ENCODE measurements around the gene RCBTB2.
"Not testable (repeated sequence)": the region's sequence is repeated elsewhere in the genome, so short reads cannot be mapped to it uniquely, and the experiment has no call there.

RCBTB2 gene

GRCh38 chr13:48532506-48533499 lies at the start of gene RCBTB2:
RCBTB2 (minus strand) TSS chr13:48533080; CDS start chr13:48521939, 11,141 bp downstream.
- DNase-seq = peak; percentile 71

DNA sequence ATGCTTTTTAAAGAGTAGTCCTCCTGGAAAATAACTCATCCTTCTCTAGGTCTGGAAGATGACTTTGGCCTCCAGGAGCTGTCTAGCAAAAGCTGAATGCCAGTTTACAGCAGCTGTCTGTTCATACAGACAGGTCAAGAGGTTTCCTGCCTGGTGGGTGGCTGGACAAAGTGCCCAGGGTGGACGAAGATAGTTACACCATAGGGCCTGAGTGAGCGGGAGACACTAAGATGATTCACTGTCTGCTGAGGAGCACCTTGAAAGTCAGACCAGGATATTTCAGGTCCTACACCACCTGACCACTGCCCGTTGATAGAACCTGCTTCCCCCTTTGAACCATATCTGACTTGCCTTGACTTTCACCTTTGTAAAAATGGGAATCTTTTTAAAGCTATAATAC lies 49.2 kb upstream of the RCBTB2 start:
- no peak for DNase-seq

DNA sequence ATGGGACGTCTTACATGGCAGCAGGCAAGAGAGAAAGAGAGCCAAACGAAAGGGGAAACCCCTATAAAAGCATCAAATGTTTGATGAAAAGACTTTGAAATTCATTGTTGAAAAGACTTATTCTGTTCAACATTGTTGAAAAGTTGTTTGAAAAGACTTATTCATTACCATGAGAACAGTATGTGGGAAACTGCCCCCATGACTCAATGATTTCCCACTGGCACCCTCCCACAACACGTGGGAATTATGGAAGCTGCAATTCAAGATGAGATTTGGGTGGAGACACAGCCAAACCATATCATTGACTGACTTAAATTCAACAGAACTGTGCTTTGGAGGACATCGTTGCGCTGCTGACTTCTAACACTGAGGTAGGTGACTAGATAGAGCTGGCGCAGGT lies 48.0 kb upstream of the RCBTB2 start:
- no peak for DNase-seq

GRCh38 chr13:48580185-48580803 lies 47.4 kb upstream of the RCBTB2 start:
- DNase-seq = no peak

DNA sequence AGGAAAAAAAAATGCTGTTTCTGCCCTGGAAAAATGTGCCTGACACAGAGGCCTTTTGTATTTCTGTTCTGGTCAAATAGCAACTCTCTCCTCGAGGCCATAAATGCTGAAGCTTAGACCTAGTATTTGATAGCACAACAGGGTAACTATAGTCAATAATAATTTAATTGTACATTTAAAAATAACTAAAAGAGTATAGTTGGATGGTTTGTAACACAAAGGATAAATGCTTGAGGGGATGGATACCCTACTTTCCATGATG lies 47.0 kb upstream of the RCBTB2 start:
- DNase-seq = not testable (repeated sequence)

DNA sequence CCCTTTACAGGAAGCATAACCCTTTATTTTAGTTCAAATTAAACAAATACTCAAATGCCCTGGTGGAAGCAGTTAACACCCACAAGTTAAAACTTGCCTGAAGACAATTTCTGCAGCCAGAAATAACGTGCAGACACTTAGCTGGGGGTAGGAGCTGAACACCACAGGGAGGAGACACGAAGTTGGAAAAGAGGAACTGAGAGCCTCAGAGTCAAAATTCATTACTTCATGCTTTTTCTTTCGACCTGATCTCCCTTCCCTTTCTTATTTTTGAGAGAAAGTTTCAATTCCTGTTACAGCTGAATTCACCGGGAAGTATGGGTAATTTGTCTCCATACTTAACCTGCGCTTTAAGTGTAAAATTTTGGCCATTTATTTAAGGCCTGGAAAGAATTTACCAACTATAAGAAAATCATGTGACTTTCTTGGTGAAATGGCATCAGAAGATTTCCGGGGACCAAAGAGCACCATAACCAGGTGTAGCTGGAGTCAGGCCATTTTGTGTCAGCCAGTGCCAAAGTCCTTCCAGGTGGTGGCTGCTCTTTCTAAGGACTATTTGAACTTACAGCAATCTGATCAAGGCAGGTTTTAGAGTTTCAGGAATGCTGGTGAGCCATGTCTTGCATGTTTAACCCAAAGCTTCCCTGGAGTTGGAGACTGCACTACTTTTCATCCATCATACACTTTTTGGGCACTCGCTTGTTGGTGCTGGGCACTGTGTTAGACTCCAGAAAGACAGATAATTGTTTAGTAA lies 46.5 kb upstream of the RCBTB2 start:
- no peak for DNase-seq

DNA sequence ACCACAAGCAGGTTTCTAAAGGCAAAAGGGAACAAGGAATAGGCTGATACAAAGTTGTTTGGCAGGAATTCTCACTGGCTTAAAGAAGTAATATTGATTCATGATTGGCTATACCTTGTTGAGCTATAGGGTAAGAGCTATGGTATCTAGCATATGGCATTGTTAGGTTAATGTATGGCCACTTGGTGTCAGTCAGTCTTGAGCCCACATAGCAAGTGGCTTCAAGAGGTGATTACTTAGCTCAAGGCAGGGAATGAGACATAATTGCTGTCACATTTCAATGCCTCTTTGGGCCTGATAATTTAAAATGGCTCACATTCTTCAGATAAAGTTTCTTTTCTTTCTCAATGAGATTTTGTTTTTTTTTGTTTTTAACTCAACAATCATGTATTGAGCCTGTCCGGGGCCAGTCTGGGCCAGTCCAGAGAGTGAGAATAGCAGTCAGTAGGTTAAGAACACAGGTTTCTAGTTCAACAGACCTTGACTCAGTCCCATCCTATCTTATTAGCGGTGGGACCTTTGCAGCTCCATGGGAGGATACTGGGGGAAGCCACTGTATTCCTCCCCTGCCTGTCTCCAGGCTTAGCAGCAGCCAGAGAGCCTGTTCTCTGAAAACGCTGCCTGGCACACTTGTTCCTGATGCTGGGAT lies 45.8 kb upstream of the RCBTB2 start:
- DNase-seq = no peak

DNA sequence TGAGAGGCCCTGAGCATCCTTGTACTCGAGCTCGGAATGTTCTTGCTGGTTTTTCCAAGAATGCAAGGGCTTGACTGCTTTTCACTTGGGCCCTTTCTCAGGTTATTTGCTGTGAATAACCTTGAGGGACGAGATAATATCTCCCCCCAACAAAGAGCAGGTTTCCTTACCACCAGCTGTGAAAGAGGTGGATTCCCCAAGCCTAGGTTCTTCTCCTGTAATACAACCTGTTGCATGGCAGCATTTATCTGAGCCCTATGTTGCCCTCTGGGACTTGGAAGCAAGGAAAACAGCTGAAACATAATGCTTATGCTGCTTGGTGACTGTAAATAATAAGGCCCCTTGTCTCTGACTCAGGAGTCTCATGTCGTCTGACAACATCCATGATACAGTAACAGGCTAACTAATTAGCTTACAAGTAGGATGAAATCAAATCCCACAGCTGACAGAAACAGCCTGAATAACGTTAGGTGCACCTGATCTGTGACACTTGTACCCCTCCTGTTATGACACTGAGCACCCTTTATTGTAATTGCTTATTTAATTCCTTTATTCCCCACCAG lies 43.6 kb upstream of the RCBTB2 start:
- no peak for DNase-seq

GRCh38 chr13:48575031-48575430 lies 42.2 kb upstream of the RCBTB2 start:
- no peak for DNase-seq

DNA sequence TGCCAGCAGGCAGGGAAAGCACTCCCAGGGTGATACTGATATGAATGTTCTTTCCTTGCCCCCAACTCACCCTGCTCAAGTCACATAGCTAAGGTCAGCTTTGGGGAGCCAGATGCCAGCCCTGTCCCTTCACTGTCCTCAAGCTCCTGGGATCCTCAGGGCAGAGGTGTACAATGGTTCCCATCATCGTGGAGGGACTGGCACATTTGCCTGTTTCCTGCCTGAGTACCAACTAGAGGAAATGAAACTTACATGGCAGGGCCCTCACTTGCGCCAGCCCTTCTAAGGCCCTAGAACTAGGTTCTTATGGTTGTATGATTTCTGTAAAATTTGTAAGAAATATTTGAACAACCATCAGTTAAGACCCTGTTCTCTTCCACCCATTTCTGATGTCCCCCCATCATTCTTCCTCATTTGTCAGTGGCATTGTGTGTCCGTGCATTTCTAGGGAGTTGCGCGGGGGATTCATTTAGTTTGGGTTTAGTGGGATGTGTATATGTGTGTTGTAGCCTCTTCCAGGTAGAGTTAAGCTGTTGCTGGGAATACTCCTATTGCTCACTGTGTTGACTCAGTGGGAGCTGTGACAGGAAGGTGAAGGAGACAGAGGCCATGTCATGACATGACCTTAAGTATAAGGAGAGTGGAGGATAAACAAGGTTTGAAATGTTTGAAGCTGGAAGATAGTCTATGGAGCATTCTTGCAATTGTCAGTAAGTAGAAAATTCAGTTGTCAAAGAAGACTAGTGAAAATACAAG lies 41.3 kb upstream of the RCBTB2 start:
- DNase-seq = no peak

- DNase-seq = no peak
These were observed 40.5 kb upstream of the RCBTB2 start for GRCh38 chr13:48573213-48574007.

DNA sequence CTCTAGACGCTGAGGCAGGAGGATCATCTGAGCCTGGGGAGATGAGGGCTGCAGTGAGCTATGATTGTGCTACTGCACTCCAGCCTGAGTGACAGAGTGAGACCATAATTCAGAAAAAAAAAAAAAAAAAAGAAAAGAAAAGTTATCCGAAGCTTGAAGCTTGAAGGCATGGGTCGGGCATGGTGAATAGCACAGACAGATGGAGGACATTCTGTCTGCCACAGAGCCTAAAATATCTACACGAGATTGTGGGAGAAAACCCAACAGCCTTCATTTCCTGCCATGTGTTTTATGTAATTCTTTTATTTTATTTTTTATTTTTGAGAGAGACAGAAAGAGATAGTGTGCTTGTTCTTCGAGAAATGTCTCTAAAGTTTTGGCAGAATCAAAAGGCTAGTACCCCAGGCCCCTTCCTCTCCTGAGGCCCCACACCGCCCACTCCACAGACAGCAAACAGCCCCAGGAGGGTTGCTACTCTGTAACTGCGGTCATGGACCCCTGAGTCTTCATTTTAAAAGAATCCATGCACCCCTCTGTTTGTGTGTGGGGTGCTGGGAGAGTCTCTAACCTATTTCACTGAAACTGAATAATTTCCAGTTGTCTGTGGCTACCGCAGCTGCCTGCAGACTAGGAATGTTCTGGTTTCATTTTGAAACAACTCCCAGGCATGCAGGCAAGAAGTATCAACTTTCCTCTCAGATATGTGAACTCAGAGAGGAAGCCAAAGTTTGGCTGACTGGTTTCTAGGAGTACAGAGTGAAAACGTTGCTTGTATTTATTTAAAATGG lies 38.4 kb upstream of the RCBTB2 start:
- DNase-seq = no peak

GRCh38 chr13:48570216-48570828 lies 37.4 kb upstream of the RCBTB2 start:
- DNase-seq = no peak

- DNase-seq = no peak
These were observed 36.3 kb upstream of the RCBTB2 start for GRCh38 chr13:48569104-48569666.

DNA sequence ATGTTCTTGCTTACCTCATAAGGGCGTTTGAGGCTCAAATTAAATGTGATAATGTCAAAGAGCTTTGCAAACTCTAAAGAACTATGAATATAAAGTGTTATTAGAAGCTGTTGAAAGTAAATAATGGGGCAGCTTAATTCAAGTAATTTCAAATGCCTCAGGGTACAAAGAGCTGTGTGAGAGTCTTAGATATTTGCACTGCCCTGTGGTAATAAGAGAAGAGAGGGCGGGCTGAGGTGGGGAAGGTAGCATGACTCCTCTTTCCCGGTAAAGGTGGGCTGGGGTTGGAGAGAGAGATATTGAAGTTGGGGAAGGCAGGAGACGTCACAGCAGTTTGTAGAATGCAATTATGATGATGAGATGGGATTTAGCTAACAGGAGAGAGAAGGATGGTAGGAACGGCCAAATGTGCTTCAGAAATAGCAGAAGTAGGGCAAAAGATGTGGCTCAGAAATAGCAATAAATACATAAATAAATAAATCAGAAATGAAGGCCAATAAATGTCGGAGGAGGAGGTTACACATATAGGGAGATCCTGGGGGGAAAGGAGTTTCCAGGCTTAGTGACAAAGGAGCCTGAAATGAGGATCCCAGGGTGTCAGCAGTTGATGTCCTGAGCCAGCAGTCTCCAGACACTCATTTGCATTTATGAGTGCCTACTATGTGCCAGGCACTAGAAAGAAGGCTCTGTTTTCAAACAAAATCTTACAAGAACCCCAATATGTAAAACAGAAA lies 35.7 kb upstream of the RCBTB2 start:
- no peak for DNase-seq

- DNase-seq = no peak
These were observed 34.9 kb upstream of the RCBTB2 start for GRCh38 chr13:48567515-48568369.

DNA sequence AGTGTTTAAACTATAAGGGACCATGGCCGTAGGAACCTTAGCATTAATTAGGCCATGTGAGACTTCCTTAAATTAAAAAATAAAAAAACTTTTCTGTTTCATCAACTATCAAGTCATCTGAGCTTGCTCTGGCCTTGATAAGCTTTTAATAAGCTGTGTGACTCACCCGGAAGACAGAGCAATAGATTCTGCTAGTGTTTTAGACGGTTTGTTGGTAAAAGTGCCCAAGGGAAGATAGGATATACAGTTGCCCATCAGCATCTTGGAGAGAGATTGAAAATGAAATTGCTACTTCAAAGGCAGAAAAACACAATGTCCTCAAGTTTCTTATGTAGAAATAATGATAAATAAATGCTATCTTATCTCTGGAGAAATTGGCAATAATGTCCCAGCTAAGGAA lies 31.2 kb upstream of the RCBTB2 start:
- DNase-seq = no peak

DNA sequence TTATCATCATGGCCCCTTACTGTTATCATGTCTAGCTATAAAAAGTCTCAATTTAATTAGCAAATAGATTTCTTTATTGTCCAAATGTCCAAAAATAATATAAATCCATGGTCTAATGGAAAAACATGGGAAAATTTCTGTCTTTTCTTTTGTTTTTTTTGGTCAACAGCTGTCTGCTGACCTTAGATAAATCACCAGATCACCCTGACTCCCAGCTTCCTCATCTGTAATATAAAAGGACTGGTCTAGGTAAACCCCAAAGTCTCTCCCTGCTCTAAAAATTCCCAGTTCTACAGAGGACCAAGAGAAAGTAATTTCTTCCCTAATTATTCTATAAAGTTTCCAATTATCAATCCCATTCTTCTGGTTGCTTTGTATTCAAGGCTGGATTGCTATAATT lies 30.7 kb upstream of the RCBTB2 start:
- DNase-seq = no peak

All from NCI-H1436 treated with DMSO at 0.1 percent for 48 hours (cell line).